H1 (cell line): ENCODE results near the gene EIF4E1B. TPM values are rescaled to one million over a fixed set of nuclear protein-coding genes. Genes with fewer than 3 reads are reported as not detected.

ENCODE experiments used
- CTCF ChIA-PET: fragments of 300-600 bp; sonication (Branson Sonifier 250); formaldehyde crosslinking; loops from one replicate; lab custom pipeline; 2021; ENCODE audit not compliant: partially characterized antibody; lab: Charles Lee
- POLR2A ChIA-PET: fragments of 300-600 bp; sonication (Branson Sonifier 250); formaldehyde crosslinking; loops from one replicate; lab custom pipeline; 2021; ENCODE audit warnings: inconsistent platforms; ENCODE audit not compliant: partially characterized antibody; lab: Charles Lee
- DNase-seq, 2 experiments: peaks; one replicate each; pipeline versions ENCODE4 v3.0.0 to v3.0.0-alpha.2; 2010 to 2022; ENCODE audit warnings: low spot score in 2 of 2, low read depth in 1 of 2, mixed read lengths in 1 of 2
- FAIRE-seq: peaks from 2 replicates; lab custom pipeline; 2011; peaks lifted over from hg19 to GRCh38; lab: Jason Lieb, UNC
- H2AFZ ChIP-seq: 2 replicates; pipeline ENCODE4 v1.8.1; 2012; ENCODE audit warnings: low read length, inconsistent platforms
- H2AK5ac ChIP-seq: 2 replicates; pipeline ENCODE4 v1.6.1; 2013; ENCODE audit warnings: low read depth, low read length
- H2BK120ac ChIP-seq: replicated peaks from 2 replicates; pipeline ENCODE3; 2013; ENCODE audit warnings: low read depth, low read length, inconsistent platforms
- H2BK12ac ChIP-seq: 2 replicates; pipeline ENCODE4 v1.6.1; 2013; ENCODE audit warnings: low read depth, low read length
- H2BK15ac ChIP-seq: 2 replicates; pipeline ENCODE4 v1.6.1; 2013; ENCODE audit warnings: low read length
- H2BK20ac ChIP-seq: 2 replicates; pipeline ENCODE4 v1.6.1; 2013; ENCODE audit warnings: low read length
- H2BK5ac ChIP-seq: 2 replicates; pipeline ENCODE4 v1.6.1; 2013; ENCODE audit warnings: low read depth, low read length
- H3K14ac ChIP-seq: 2 replicates; pipeline ENCODE4 v1.6.1; 2013; ENCODE audit warnings: inconsistent platforms; ENCODE audit not compliant: insufficient read length
- H3K18ac ChIP-seq: 2 replicates; pipeline ENCODE4 v1.6.1; 2013; ENCODE audit warnings: low read length; ENCODE audit errors: extremely low read depth
- H3K23ac ChIP-seq: 2 replicates; pipeline ENCODE4 v1.6.1; 2013; ENCODE audit warnings: inconsistent platforms; ENCODE audit not compliant: insufficient read length
- H3K23me2 ChIP-seq: 2 replicates; pipeline ENCODE4 v1.6.1; 2013; ENCODE audit warnings: low read depth, low read length
- H3K27ac ChIP-seq: 2 replicates; pipeline ENCODE4 v1.6.1; 2011; ENCODE audit warnings: low read depth, low read length, inconsistent platforms
- H3K27me3 ChIP-seq, 4 experiments: replicated peaks in 1 of 4; 1 replicate in 1 of 4; 2 replicates in 3 of 4; pipeline versions ENCODE4 v1.6.1 to v1.8.1; 2011 to 2013; ENCODE audit warnings: low read length in 3 of 4, mild to moderate bottlenecking in 3 of 4, inconsistent platforms in 2 of 4, mixed read lengths in 2 of 4, moderate library complexity in 1 of 4; ENCODE audit not compliant: control insufficient read depth in 3 of 4, insufficient read depth in 3 of 4; ENCODE audit errors: extremely low read depth in 1 of 4
- H3K36me3 ChIP-seq, 4 experiments: 2 replicates each; pipeline versions ENCODE4 v1.6.1 to v1.8.1; 2011 to 2013; ENCODE audit warnings: mild to moderate bottlenecking in 4 of 4, low read length in 3 of 4, moderate library complexity in 2 of 4, control low read depth in 1 of 4, inconsistent platforms in 1 of 4; ENCODE audit not compliant: insufficient read depth in 4 of 4, control insufficient read depth in 2 of 4
- H3K4ac ChIP-seq: replicated peaks from 2 replicates; pipeline ENCODE3; 2013; ENCODE audit warnings: low read length, low read depth, mixed read lengths, inconsistent platforms; ENCODE audit not compliant: insufficient read length
- H3K4me1 ChIP-seq, 4 experiments: replicated peaks in 1 of 4; 1 replicate in 1 of 4; 2 replicates in 3 of 4; pipeline versions ENCODE4 v1.6.1 to v1.8.1; 2011 to 2013; ENCODE audit warnings: low read length in 3 of 4, inconsistent platforms in 2 of 4, mixed read lengths in 1 of 4; ENCODE audit not compliant: insufficient read depth in 4 of 4, control insufficient read depth in 3 of 4
- H3K4me2 ChIP-seq, 2 experiments: 2 replicates each; pipeline versions ENCODE4 v1.6.1 to v1.8.1; 2011 to 2013; ENCODE audit warnings: low read depth in 2 of 2, low read length in 2 of 2, control low read depth in 1 of 2, inconsistent platforms in 1 of 2, mild to moderate bottlenecking in 1 of 2; ENCODE audit not compliant: insufficient read depth in 1 of 2
- H3K4me3 ChIP-seq, 4 experiments: fragments of 200-600, 300-600 bp in 1 of 4; sonication (generic), shearing (Covaris generic), sonication (Bioruptor Twin) in 1 of 4; 2 replicates each; pipeline versions ENCODE4 v1.5.1 to v1.8.1; 2011 to 2016; ENCODE audit warnings: low read length in 4 of 4, low read depth in 3 of 4, control low read depth in 2 of 4, inconsistent platforms in 2 of 4, mild to moderate bottlenecking in 2 of 4, mixed read lengths in 1 of 4, moderate library complexity in 1 of 4; ENCODE audit not compliant: insufficient read depth in 2 of 4; ENCODE audit errors: extremely low read depth in 1 of 4
- H3K56ac ChIP-seq: replicated peaks from 2 replicates; pipeline ENCODE3; 2013; ENCODE audit warnings: low read depth, mild to moderate bottlenecking, mixed read lengths, low read length, inconsistent platforms; ENCODE audit not compliant: insufficient read length
- H3K79me1 ChIP-seq: 2 replicates; pipeline ENCODE4 v1.6.1; 2013; ENCODE audit warnings: low read depth, low read length, control low read depth
- H3K79me2 ChIP-seq, 2 experiments: 2 replicates each; pipeline versions ENCODE4 v1.6.1 to v1.8.1; 2012 to 2013; ENCODE audit warnings: low read length in 2 of 2, mild to moderate bottlenecking in 2 of 2, inconsistent platforms in 1 of 2; ENCODE audit not compliant: insufficient read depth in 2 of 2, control insufficient read depth in 1 of 2
- H3K9ac ChIP-seq, 4 experiments: replicated peaks in 1 of 4; 1 replicate in 1 of 4; 2 replicates in 3 of 4; pipeline versions ENCODE4 v1.6.1 to v1.8.1; 2011 to 2013; ENCODE audit warnings: low read depth in 3 of 4, low read length in 3 of 4, control low read depth in 2 of 4, mild to moderate bottlenecking in 2 of 4, moderate library complexity in 2 of 4, inconsistent platforms in 1 of 4; ENCODE audit errors: extremely low read depth in 1 of 4
- H3K9me3 ChIP-seq, 2 experiments: 2 replicates each; pipeline versions ENCODE4 v1.6.1 to v1.8.1; 2012 to 2013; ENCODE audit warnings: mild to moderate bottlenecking in 2 of 2, moderate library complexity in 2 of 2, control low read depth in 1 of 2, inconsistent platforms in 1 of 2, low read depth in 1 of 2, low read length in 1 of 2, mixed read lengths in 1 of 2; ENCODE audit not compliant: insufficient read depth in 2 of 2
- H4K20me1 ChIP-seq, 2 experiments: replicated peaks in 1 of 2; 2 replicates each; pipeline versions ENCODE3 to v1.8.1; 2011 to 2013; ENCODE audit warnings: inconsistent platforms in 2 of 2, low read length in 2 of 2, mild to moderate bottlenecking in 1 of 2; ENCODE audit not compliant: insufficient read depth in 2 of 2, control insufficient read depth in 1 of 2
- H4K5ac ChIP-seq: 2 replicates; pipeline ENCODE4 v1.6.1; 2013; ENCODE audit warnings: low read length, low read depth, mixed read lengths, inconsistent platforms; ENCODE audit not compliant: insufficient read length
- H4K8ac ChIP-seq: 2 replicates; pipeline ENCODE4 v1.8.0; 2013; ENCODE audit warnings: mild to moderate bottlenecking, moderate library complexity, low read length, inconsistent platforms; ENCODE audit not compliant: insufficient read depth; ENCODE audit errors: extremely low read depth
- H4K91ac ChIP-seq: replicated peaks from 2 replicates; pipeline ENCODE3; 2013; ENCODE audit warnings: low read length, mixed read lengths, inconsistent platforms; ENCODE audit not compliant: insufficient read length
- BACH1 ChIP-seq: IDR thresholded peaks from 2 replicates; pipeline ENCODE4 v1.6.1; 2012; ENCODE audit warnings: low read length, improper control_type of control experiment
- CBX8 ChIP-seq: fragments of 300-800, 300-1000 bp; sonication (generic); IDR thresholded peaks from 2 replicates; pipeline ENCODE4 v1.7.1; 2016; ENCODE audit warnings: low read depth, low read length, borderline replicate concordance
- CEBPB ChIP-seq: IDR thresholded peaks from 2 replicates; pipeline ENCODE4 v1.6.1; 2012; ENCODE audit warnings: low read depth, low read length
- CTCF ChIP-seq, 3 experiments: IDR thresholded peaks; 1 replicate in 2 of 3; 2 replicates in 1 of 3; pipeline versions ENCODE4 v1.5.1 to v1.6.1; 2011; ENCODE audit warnings: low read length in 3 of 3, mild to moderate bottlenecking in 3 of 3, inconsistent platforms in 2 of 3, low read depth in 1 of 3, moderate library complexity in 1 of 3; ENCODE audit not compliant: insufficient read depth in 1 of 3; ENCODE audit errors: control extremely low read depth in 1 of 3
- JUND ChIP-seq: IDR thresholded peaks from 2 replicates; pipeline ENCODE4 v1.6.1; 2011; ENCODE audit warnings: mild to moderate bottlenecking, improper control_type of control experiment, low read length
- PHF8 ChIP-seq: fragments of 200-600 bp; sonication (generic); conservative IDR thresholded peaks from 2 replicates; pipeline ENCODE4 v1.7.1; 2012; ENCODE audit warnings: low read depth, mild to moderate bottlenecking, inconsistent platforms, low read length, moderate library complexity
- POU5F1 ChIP-seq: IDR thresholded peaks from 2 replicates; pipeline ENCODE4 v1.6.1; 2011; ENCODE audit warnings: low read depth, mild to moderate bottlenecking, low read length, moderate library complexity
- RAD21 ChIP-seq, 2 experiments: IDR thresholded peaks in 1 of 2; conservative IDR thresholded peaks in 1 of 2; 2 replicates each; pipeline ENCODE4 v1.6.1; 2011; ENCODE audit warnings: low read depth in 2 of 2, low read length in 2 of 2, improper control_type of control experiment in 1 of 2, inconsistent platforms in 1 of 2, mild to moderate bottlenecking in 1 of 2, moderate library complexity in 1 of 2
- SIRT6 ChIP-seq: IDR thresholded peaks from one replicate; pipeline ENCODE4 v1.7.1; 2012; ENCODE audit warnings: low read length, inconsistent platforms
- SIX5 ChIP-seq: IDR thresholded peaks from 2 replicates; pipeline ENCODE4 v1.6.1; 2011; ENCODE audit warnings: mild to moderate bottlenecking, low read depth, low read length
- SRF ChIP-seq: IDR thresholded peaks from 2 replicates; pipeline ENCODE4 v1.6.1; 2011; ENCODE audit warnings: mild to moderate bottlenecking, low read depth, low read length, moderate library complexity
- WGBS, 2 experiments: shearing (Covaris generic) in 1 of 2; methylation state at CpG; one replicate each; pipeline versions ENCODE4 v1.1.6 to v1.1.7; 2013 to 2015; ENCODE audit warnings: low lambda C conversion rate in 2 of 2, mixed read lengths in 2 of 2, inconsistent platforms in 1 of 2, low coverage in 1 of 2, missing lambda C conversion rate in 1 of 2; ENCODE audit not compliant: insufficient replicate concordance in 2 of 2, insufficient coverage in 1 of 2, insufficient read length in 1 of 2; ENCODE audit errors: extremely low coverage in 1 of 2, missing lambda C conversion rate in 1 of 2; 5-methylcytosine and 5-hydroxymethylcytosine counted together
- polyA plus RNA-seq, 7 experiments: library from polyadenylated mRNA; depleted of rRNA in 3 of 7; stranded (reverse) in 5 of 7; unstranded in 2 of 7; fragments of >200 nt in 5 of 7; fragments of 200-250 nt in 2 of 7; gene quantifications; 1 replicate in 5 of 7; 2 replicates in 1 of 7; 4 replicates in 1 of 7; pipeline versions ENCODE4 v1.2.1 to v1.2.3, GENCODE V29; 2011 to 2013; ENCODE audit warnings: missing spikeins in 2 of 7, mixed read lengths in 2 of 7
- total RNA-seq: library from RNA; stranded (reverse); fragmentation: NEBNext Ultra II Directional; extraction: Animal tissue kit (Norgen Biotek cat#: 25700); gene quantifications from 2 replicates; pipeline ENCODE4 v1.2.1, GENCODE V29; 2021
- TF ChIP-seq, protein P1 (sequence below): IDR thresholded peaks from 2 replicates; pipeline ENCODE4 v1.6.1; 2012; ENCODE audit warnings: inconsistent platforms

EIF4E1B gene
- total and polyA plus RNA-seq, 2 of the 8 experiments (the other 6 are each of a cell fraction or from before 2014, with no cell fraction given) = 0.97 to 1.3 TPM

- Histone ChIP-seq H3K79me1 (no peaks in the 10 kb centered on the region), H3K56ac (no peak overlapping the region), H4K91ac (no peak overlapping the region), H3K27me3 (no peaks in the 10 kb centered on the region), H2BK20ac (no peak overlapping the region), H2BK120ac (no peak overlapping the region), H3K9ac (no peak overlapping the region), H3K36me3 (no peaks in the 10 kb centered on the region), H3K9me3 (no peaks in the 10 kb centered on the region), H3K14ac (no peak overlapping the region), H3K4me3 (no peak overlapping the region), H3K23ac (no peak overlapping the region), H2AFZ (no peak overlapping the region), H3K23me2 (peaks cover 4% of the 10 kb centered on the region; the same call in 1 of the 2 replicates), H4K20me1 (no peaks in the 10 kb centered on the region), H2BK12ac (no peak overlapping the region), H4K8ac (no peak overlapping the region; the same call in 1 of the 2 replicates), H3K79me2 (no peaks in the 10 kb centered on the region), H2BK5ac (no peak overlapping the region), H3K27ac (no peak overlapping the region), H2BK15ac (no peak overlapping the region), H3K4ac (no peak overlapping the region), H3K4me1 (peaks cover 0 to 12% (median 8%) of the 10 kb centered on the region in 4 experiments; a peak in 6 of 7 replicates), H3K18ac (no peak overlapping the region), H2AK5ac (no peak overlapping the region), H4K5ac (no peak overlapping the region), H3K4me2 (no peak overlapping the region)
- ChIA-PET POLR2A (no interaction called here), CTCF (interaction anchor here (0.9 to 35.1 kb wide), 5 partner anchors 10 to 225 kb away, joined by 3 to 859 read pairs (median 5); no protein-coding TSS in a partner anchor)
- no peak for DNase-seq
- FAIRE-seq = no peak
- 92% methylated on average over 10 of the region's 10 CpGs; no CpG with 5 or more reads in 1 of the 2 experiments for WGBS, 2 experiments
- TF ChIP-seq JUND (no peak), SIRT6 (no peak), CTCF (IDR thresholded peaks at IDR 0.05; ENCODE audit: control extremely low read depth in 1 of 3, insufficient read depth in 1 of 3, low read depth in 1 of 3, low read length in 3 of 3) (no peak), RAD21 (IDR thresholded peaks at IDR 0.05 in 1 of 2, conservative IDR thresholded peaks at IDR 0.05 in 1 of 2; ENCODE audit: low read depth in 2 of 2, low read length in 2 of 2) (no peak), PHF8 (no peak), BACH1 (no peak), SRF (no peak), CEBPB (no peak), CBX8 (no peak), POU5F1 (no peak), SIX5 (no peak)
- TF ChIP-seq, protein P1, sequence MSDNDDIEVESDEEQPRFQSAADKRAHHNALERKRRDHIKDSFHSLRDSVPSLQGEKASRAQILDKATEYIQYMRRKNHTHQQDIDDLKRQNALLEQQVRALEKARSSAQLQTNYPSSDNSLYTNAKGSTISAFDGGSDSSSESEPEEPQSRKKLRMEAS = no peak
Observed at GRCh38 chr5:176663566-176663965, 33.1 kb downstream of the EIF4E1B start.
